Right lobe of liver (tissue), 4 donors: ENCODE measurements around the gene KCNQ5.

Experiments
- CTCF ChIP-seq, 4 donors: fragments of 200-600 bp in 3 of 4; fragments of 450-650 bp in 1 of 4; IDR thresholded peaks; one replicate each; pipeline versions ENCODE4 v1.5.1 to v1.8.0; 2016 to 2022; ENCODE audit warnings: antibody characterized with exemption in 4 of 4, mild to moderate bottlenecking in 2 of 4
- POLR2A ChIP-seq: fragments of 450-650 bp; IDR thresholded peaks from one replicate; pipeline ENCODE4 v1.6.1; 2017; ENCODE audit warnings: antibody characterized with exemption, mild to moderate bottlenecking
- donor health status: DM: no; HTN: no; CAD: no.
- donor health status: DM: no; HTN: no; CAD: no.
- donor health status: DM: no; HTN: yes; CAD: no.

DNA sequence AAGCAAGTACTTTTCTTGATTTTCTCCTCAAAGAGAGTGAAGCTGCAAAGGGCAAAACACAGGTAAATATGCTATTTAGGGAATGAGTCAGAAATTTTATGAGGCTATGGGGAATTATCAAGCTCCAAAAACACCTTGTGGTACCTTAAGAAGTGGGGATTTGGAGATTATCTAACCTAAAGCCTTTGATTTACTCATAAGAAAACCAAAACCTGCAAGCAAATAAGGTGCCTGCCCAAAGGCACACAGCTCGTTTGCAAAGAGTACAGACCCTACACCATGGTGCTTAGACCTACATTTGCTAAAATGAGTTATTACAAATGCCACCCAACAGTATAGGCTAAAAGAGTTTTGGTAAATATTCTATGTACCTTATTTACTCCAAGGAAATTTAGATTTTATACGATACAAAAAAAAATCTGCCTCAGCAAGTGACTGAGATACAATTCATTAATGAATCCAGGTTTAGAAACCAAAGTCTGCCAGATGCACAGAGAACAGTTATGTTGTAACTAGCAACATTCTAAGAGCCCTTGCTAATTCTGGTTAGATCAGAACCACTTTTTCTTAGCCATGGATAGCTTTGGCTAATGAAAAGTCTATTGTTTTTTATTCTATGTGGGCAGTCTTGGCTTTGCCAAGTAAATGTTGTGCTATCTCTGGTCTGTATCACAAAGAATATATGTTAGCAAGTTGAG lies 501.9 kb downstream of the KCNQ5 start:
- TF ChIP-seq CTCF (IDR thresholded peaks at IDR 0.05) (no peak), POLR2A (no peak)
